HL-60/S4 treated with phorbol 12-myristate 13-acetate at 8.2 ng/mL for 4 days and 3 days (cell line): Measurements from ENCODE around the gene TFAP2A.

Experiments used
- in situ Hi-C: fragments of 300-500 bp; cut with MboI; formaldehyde crosslinking; loops from 2 replicates; pipeline ENCODE4 v1.15.0; 2022; ENCODE audit warnings: low sequenced_read_pairs

Gene TFAP2A

GRCh38 chr6:10415617-10416480 is 975 bp upstream of the TFAP2A start:
- in situ Hi-C loops: loop anchor here (25.0 kb wide), 1 partner anchor 379 kb away; no protein-coding TSS in a partner anchor

- in situ Hi-C loops: loop anchor here (25.0 kb wide), 1 partner anchor 377 kb away; no protein-coding TSS in a partner anchor
Observed at GRCh38 chr6:10413850-10414738, 780 bp downstream of the TFAP2A start.

- in situ Hi-C loops: loop anchor here (25.0 kb wide), 1 partner anchor 376 kb away; no protein-coding TSS in a partner anchor
Observed at GRCh38 chr6:10413262-10413849, 1.5 kb downstream of the TFAP2A start.

GRCh38 chr6:10412461-10413261 is 2.2 kb downstream of the TFAP2A start:
- in situ Hi-C loops: loop anchor here (25.0 kb wide), 1 partner anchor 375 kb away; no protein-coding TSS in a partner anchor

- in situ Hi-C loops: loop anchor here (25.0 kb wide), 1 partner anchor 375 kb away; no protein-coding TSS in a partner anchor
Observed at GRCh38 chr6:10411971-10412460, 2.9 kb downstream of the TFAP2A start.

GRCh38 chr6:10411131-10411970 is 3.5 kb downstream of the TFAP2A start:
- in situ Hi-C loops: loop anchor here (25.0 kb wide), 1 partner anchor 374 kb away; no protein-coding TSS in a partner anchor

- in situ Hi-C loops: loop anchor here (25.0 kb wide), 1 partner anchor 373 kb away; no protein-coding TSS in a partner anchor
Observed at GRCh38 chr6:10410207-10411050, 4.4 kb downstream of the TFAP2A start.

- in situ Hi-C loops: loop anchor here (25.0 kb wide), 1 partner anchor 372 kb away; no protein-coding TSS in a partner anchor
Observed at GRCh38 chr6:10409731-10410206, 5.1 kb downstream of the TFAP2A start.

GRCh38 chr6:10409233-10409721 is 5.6 kb downstream of the TFAP2A start:
- in situ Hi-C loops: loop anchor here (25.0 kb wide), 1 partner anchor 372 kb away; no protein-coding TSS in a partner anchor

GRCh38 chr6:10408457-10408856 is 6.4 kb downstream of the TFAP2A start:
- in situ Hi-C loops: loop anchor here (25.0 kb wide), 1 partner anchor 371 kb away; no protein-coding TSS in a partner anchor

GRCh38 chr6:10407674-10408054 is 7.2 kb downstream of the TFAP2A start:
- in situ Hi-C loops: loop anchor here (25.0 kb wide), 1 partner anchor 370 kb away; no protein-coding TSS in a partner anchor

- in situ Hi-C loops: loop anchor here (25.0 kb wide), 1 partner anchor 370 kb away; no protein-coding TSS in a partner anchor
Observed at GRCh38 chr6:10407018-10407673, 7.7 kb downstream of the TFAP2A start.

- in situ Hi-C loops: loop anchor here (25.0 kb wide), 1 partner anchor 369 kb away; no protein-coding TSS in a partner anchor
Observed at GRCh38 chr6:10406556-10406955, 8.3 kb downstream of the TFAP2A start.

- in situ Hi-C loops: loop anchor here (25.0 kb wide), 1 partner anchor 368 kb away; no protein-coding TSS in a partner anchor
Observed at GRCh38 chr6:10405513-10405900, 9.4 kb downstream of the TFAP2A start.

- in situ Hi-C loops: loop anchor here (25.0 kb wide), 1 partner anchor 368 kb away; no protein-coding TSS in a partner anchor
Observed at GRCh38 chr6:10404799-10405512, 9.9 kb downstream of the TFAP2A start.
